ENCODE measurements around the gene SDHA. TPM values are rescaled to one million over a fixed set of nuclear protein-coding genes. Genes with fewer than 3 reads are reported as not detected.

The SDHA gene
- total RNA-seq (2022; extraction: Qiagen RNA extraction) = 107 to 120 TPM (median 118 TPM) in 5 replicates

GRCh38 chr5:217494-218456 is at the start of gene SDHA, which contains the start of gene CCDC127:
TSS of gene SDHA (plus strand) at chr5:218320. CDS start at chr5:218356, 36 bp downstream.
TSS of gene CCDC127 (minus strand) at chr5:218153. CDS start at chr5:216849, 1,304 bp downstream.

GRCh38 chr5:191036-191948 is 26.8 kb upstream of the SDHA start, which contains the start of gene LRRC14B:
TSS of gene LRRC14B (plus strand) at chr5:191495. CDS start at chr5:191539, 44 bp downstream.

Other genes with a start within 250 kb of the SDHA start
- 1.00 to 2.0 TPM (median 1.7 TPM) in 5 replicates for gene PLEKHG4B, start 126.2 kb upstream of the SDHA start, total RNA-seq (2022; extraction: Qiagen RNA extraction)
- not detected in 5 replicates for gene LRRC14B, start 26.8 kb upstream of the SDHA start, total RNA-seq (2022; extraction: Qiagen RNA extraction)
- gene CCDC127, start 167 bp upstream of the SDHA start, total RNA-seq (2022; extraction: Qiagen RNA extraction) = 5.8 to 6.0 TPM (median 6.0 TPM) in 5 replicates
- gene PDCD6, start 53.3 kb downstream of the SDHA start, total RNA-seq (2022; extraction: Qiagen RNA extraction) = 156 to 185 TPM (median 183 TPM) in 5 replicates
- gene AHRR, start 103.4 kb downstream of the SDHA start, total RNA-seq (2022; extraction: Qiagen RNA extraction) = 4.4 to 5.2 TPM (median 4.8 TPM) in 5 replicates
- gene EXOC3, start 224.9 kb downstream of the SDHA start, total RNA-seq (2022; extraction: Qiagen RNA extraction) = 27.9 to 32.1 TPM (median 30.7 TPM) in 5 replicates